COLO829 (cell line): ENCODE data around the gene CCDC3.

Source experiments
- DNase-seq: peaks from one replicate; pipeline ENCODE4 v3.0.0; 2012; ENCODE audit warnings: low spot score

CCDC3 gene

DNA sequence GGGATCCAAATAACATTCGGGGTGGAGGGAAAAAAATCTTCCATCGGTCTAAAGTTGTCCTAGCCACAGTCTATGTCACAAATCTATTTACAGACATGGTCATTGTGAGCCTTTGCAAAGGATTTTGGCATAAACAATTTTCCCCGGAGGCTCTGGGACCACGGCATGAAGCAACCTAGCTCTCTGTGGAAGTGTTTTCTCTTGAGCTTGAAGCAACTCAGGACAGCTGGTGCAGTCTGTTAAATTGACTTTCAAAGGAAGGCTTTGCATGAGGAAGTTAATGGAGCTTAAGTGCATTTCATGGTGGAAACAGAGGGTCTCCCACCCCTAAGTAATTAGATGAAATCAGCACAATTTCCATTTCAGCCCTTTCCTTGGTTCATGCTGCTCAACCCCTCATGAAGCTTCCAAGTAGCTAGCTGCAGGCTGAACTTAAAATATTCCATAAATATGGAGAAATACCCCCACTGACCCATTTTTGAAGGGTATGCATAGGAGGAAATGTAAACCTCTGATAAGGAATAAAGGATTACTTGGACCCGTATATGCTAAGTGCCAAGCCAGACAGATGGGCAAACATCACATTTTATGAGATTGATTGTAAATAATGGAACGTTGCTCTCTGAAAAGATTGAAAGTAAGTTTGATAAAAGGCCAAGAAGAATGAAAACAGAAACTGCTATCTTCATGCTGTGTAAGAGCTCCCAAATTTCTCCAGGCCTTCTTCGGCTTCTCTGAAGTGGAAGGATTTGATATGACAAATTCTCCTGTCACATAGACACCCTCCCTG is 39.9 kb downstream of the CCDC3 start:
- DNase-seq: no peak

DNA sequence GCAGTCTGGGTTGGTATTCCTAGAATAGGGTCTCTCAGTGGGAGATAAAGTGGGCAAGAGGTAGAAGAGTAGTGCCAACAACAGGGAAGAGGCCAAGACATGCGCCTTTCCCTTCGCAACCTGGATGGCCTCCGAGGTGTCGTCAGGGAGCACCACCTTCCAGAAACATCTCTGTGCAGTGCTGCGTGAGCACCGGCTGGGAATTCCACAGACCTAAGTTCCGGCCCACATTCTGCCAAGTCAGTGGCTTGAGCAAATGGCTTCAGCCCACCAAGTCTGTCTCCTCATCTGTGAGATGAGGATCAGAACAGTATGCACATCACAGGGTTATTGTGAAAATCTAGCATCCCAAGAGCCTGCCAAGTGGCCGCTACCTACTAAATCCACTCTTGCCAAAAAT is 40.6 kb downstream of the CCDC3 start:
- DNase-seq: no peak

GRCh38 chr10:12960334-12960898 is 41.1 kb downstream of the CCDC3 start:
- no peak for DNase-seq

DNA sequence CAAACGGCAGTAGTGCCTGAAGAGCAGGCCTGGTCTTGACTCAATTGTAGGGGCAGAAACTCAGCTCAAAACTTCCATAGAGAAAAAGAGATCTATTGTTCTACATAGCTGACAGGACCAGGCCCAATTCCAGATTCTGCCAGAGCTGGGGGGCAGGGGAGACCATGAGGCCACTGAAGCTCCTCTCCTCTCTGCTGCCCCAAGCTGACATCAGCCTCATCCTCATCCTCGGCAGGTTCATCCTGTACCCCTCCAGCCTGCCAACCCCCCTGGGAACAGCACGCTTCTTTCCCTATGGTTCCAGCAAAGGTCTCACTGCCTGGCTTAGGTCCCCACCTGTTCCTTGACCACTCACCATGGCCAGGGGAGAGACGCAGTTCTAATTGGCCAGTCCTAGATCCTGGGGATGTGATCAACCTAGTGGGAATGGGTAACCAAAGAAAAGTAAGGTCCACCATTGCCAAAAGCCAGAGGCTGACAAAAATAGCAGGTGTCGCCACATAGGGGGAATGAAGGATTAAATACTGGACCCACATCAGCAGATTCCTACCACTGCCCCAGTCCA is 42.9 kb downstream of the CCDC3 start:
- DNase-seq: no peak

DNA sequence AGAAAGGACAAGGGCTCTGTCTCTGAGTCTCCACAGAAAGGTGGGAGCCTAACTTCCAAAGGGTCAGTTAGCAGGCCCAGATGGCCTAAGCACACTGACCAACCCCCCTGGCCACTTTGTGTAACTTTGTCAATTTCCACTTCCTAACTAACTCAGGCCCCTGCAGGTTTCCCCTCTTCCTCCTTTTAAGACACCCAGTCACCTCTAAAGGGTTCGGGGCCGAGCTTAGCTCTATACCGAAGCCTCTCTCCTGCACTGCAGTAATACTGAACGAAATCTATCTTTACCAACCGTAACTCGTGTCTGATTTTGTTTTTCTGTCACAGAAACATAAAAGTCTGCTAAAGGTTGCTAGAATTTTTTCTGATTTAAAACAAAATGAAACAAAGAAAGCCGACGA is 44.4 kb downstream of the CCDC3 start:
- DNase-seq: no peak

- DNase-seq: no peak
Observed at GRCh38 chr10:12954866-12955265, 46.6 kb downstream of the CCDC3 start.

GRCh38 chr10:12950583-12951128 is 50.9 kb downstream of the CCDC3 start:
- no peak for DNase-seq

DNA sequence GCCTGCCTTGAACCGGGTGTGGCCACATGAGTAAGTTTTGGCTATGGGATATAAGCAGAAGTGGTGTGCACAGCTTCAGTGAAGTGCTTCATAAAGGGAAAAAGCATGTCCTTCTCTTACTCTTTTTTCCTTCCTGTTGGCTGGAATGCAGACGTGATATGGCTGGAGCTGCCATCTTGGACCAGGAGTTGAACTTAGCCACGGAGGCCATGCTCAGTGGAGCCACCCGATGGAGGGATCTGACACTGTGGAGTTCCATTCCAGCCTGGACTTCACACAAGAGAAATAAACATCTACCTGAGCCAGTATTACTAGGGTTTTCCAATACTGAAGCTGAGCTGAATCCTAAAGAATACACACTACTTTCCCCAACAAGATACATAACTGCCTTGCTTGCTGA is 52.3 kb downstream of the CCDC3 start:
- DNase-seq: no peak

DNA sequence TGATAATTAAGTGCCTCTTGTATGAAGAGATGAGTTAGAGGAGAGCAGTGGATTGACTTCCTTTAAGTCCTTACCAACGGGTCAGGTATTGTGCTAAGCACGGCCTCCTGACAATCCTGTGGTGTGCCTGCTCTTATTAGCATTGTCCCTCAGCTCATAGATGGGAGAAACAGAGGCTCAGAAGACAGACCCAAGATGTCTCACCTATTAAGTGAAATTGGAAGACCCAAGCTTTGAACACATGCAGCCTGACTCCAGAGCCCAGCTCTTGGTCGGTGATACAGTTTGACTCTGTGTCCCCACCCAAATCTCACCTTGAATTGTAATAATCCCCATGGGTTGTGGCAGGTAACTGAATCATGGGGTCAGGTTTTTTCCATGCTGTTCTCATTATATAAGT is 53.8 kb downstream of the CCDC3 start:
- no peak for DNase-seq

- DNase-seq: no peak
Observed at GRCh38 chr10:12946372-12946771, 55.1 kb downstream of the CCDC3 start.

- DNase-seq: no peak
Observed at GRCh38 chr10:12945690-12946359, 55.7 kb downstream of the CCDC3 start.

- DNase-seq: no peak
Observed at GRCh38 chr10:12944931-12945330, 56.6 kb downstream of the CCDC3 start.

GRCh38 chr10:12943425-12943824 is 58.1 kb downstream of the CCDC3 start:
- DNase-seq: no peak

DNA sequence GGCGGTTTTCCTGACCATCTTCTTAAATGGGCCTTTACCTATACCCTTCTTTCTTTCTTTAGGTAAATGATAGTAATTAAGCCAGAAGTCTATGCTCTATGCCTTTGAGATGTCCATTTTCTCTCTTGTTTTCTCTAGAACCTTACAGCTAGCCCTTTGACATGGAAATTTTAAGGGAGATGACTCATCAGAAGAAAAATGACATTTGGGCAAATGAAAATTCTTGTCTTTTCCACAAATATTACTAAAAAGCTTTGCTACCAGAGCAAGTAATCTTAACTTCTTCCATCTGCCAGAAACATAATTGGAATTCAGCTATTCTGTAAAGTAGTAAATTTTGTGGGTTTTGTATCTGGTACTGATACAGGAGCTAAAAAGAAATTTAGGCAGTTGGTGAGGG is 59.5 kb downstream of the CCDC3 start:
- no peak for DNase-seq

DNA sequence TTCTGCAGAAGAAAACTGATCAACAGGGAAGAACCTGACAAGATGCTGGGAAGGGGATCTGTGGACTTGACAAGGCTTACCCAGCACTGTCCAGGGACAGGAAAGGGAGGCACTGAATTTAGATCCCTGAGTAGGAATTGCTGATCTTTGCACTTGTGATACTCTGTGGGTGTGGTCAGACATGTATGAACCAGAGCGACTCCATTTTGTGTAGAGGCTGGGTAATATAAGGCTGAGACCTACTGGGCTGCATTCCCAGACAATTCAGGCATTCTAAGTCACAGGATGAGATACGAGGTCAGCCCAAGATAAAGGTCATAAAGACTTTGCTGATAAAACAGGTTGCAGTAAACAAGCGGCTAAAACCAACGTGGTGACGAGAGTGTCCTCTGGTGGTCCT is 60.7 kb downstream of the CCDC3 start:
- no peak for DNase-seq

DNA sequence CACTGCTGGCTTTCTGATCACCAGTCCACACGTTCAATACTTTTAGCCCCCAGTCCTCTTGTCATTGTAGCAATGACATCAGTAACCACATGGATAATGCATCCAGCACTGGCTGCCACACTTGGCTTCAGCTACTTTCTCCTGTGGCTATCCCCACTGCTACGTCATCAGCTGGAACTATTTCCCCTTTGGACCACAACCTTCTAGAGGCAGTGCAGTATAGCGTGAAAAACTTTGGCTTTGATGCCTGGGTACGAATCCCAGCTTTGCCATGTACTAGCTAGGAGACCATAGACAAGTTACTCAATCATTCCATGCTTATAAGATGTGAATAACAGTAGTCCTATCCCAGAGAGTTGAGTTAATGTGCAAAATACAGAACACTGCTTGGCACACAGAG is 63.2 kb downstream of the CCDC3 start:
- DNase-seq: no peak

- no peak for DNase-seq
Observed at GRCh38 chr10:12937527-12937926, 64.0 kb downstream of the CCDC3 start.

DNA sequence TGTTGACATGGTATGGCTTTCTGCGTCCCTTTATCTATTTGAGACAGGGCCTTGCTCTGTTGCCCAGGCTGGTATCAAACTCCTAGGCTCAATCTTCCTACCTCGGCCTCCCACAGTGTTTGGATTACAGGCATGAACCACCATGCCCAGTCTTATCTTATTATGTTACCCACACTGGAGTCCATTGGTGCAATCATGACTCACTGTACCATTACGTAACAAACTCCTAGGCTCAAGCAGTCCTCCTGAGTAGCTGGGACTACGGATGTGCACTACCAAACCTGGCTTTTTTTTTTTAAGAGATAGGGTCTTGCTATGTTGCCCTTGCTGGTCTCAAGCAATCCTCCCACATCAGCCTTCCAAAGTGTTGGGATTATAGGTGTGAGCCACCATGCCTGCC is 66.7 kb downstream of the CCDC3 start:
- no peak for DNase-seq

DNA sequence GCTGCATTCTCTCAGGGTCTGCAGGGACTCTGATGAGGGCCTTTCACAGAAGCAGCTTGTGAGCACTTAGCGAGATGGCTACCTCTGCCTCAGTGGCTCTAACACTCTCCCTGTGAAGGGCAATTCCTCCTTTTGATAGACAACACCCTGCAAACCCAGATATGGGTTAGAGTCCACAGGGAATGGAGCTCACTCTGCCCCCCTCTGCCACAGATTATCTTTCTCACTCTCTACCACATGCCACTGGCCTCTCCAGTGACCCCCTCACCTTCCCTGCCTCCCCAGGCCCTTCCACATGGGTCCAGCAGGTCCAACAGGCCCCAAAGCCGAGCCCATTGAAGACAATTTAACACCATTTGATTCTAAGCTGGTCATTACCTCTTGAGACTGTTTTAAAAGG is 72.1 kb downstream of the CCDC3 start:
- no peak for DNase-seq

- no peak for DNase-seq
Observed at GRCh38 chr10:12928571-12928970, 72.9 kb downstream of the CCDC3 start.

- DNase-seq: no peak
Observed at GRCh38 chr10:12927896-12928295, 73.6 kb downstream of the CCDC3 start.

- DNase-seq: no peak
Observed at GRCh38 chr10:12925845-12926244, 75.7 kb downstream of the CCDC3 start.

DNA sequence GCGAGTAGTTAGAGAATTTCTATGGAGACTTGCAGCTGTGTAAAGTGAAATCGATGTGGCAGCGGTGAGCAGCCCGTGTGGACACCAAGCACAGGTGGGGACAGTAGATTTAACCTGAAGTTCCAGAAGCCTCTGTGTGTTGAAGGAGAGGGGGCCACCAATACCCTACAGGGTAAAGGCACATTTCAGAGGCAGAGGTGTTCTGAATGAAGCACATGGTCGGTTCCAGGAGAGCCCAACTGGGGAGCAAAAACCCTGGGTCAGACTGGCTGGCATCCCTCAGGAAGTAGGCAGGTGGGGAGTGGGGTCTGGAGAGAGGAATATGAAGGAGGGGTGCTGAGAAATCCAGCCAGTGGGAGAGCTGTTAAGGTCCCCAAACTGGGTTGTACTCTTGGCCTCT is 76.6 kb downstream of the CCDC3 start:
- DNase-seq: no peak
